Adrenal gland (tissue), 12 donors: ENCODE measurements around the gene KDM4D. TPM values are rescaled to one million over a fixed set of nuclear protein-coding genes. Genes with fewer than 3 reads are reported as not detected.

ENCODE experiments used
- DNase-seq, 7 donors: peaks; one replicate each; pipeline ENCODE4 v3.0.0-alpha.2; 2019 to 2020
- H3K27ac ChIP-seq, 5 donors: fragments of 200-600 bp; sonication (generic) in 4 of 5; 1 replicate in 3 of 5; 2 replicates in 2 of 5; pipeline versions ENCODE4 v1.5.1 to v1.8.0; 2016 to 2020; ENCODE audit warnings: mild to moderate bottlenecking in 1 of 5
- H3K27me3 ChIP-seq: fragments of 200-600 bp; 2 replicates; pipeline ENCODE4 v1.8.0; 2021
- H3K36me3 ChIP-seq, 2 donors: fragments of 200-600 bp; replicated peaks in 1 of 2; 1 replicate in 1 of 2; 2 replicates in 1 of 2; pipeline versions ENCODE4 v1.5.1 to v1.8.0; 2018 to 2022
- H3K4me1 ChIP-seq, 2 donors: fragments of 200-600 bp; replicated peaks in 1 of 2; 1 replicate in 1 of 2; 2 replicates in 1 of 2; pipeline versions ENCODE4 v1.5.1 to v1.8.0; 2018 to 2021
- H3K4me3 ChIP-seq, 4 donors: fragments of 200-600 bp; sonication (generic) in 3 of 4; one replicate each; pipeline ENCODE4 v1.5.1; 2016 to 2018
- H3K9me3 ChIP-seq, 3 donors: fragments of 200-600 bp; sonication (generic) in 1 of 3; replicated peaks in 1 of 3; 1 replicate in 2 of 3; 2 replicates in 1 of 3; pipeline versions ENCODE4 v1.5.1 to v1.8.0; 2016 to 2021
- CTCF ChIP-seq, 6 experiments: fragments of 450-650 bp in 4 of 6; fragments of 200-600 bp in 2 of 6; sonication (generic) in 1 of 6; IDR thresholded peaks; 1 replicate in 5 of 6; 2 replicates in 1 of 6; pipeline versions ENCODE4 v1.5.1 to v1.8.0; 2016 to 2021; ENCODE audit warnings: antibody characterized with exemption in 6 of 6, mild to moderate bottlenecking in 2 of 6, moderate library complexity in 1 of 6
- POLR2A ChIP-seq, 2 donors: fragments of 450-650 bp; IDR thresholded peaks; one replicate each; pipeline ENCODE4 v1.6.1; 2017; ENCODE audit warnings: antibody characterized with exemption in 2 of 2, mild to moderate bottlenecking in 2 of 2, moderate library complexity in 1 of 2
- WGBS, 4 donors: extraction: QIAGEN DNeasy Blood & Tissue Kit in 2 of 4; methylation state at CpG; one replicate each; pipeline versions ENCODE4 v1.1.5 to v1.1.7; 2013 to 2017; 5-methylcytosine and 5-hydroxymethylcytosine counted together
- intact Hi-C, 2 donors: fragments of 100-400 bp; cut with DNase I; formaldehyde crosslinking; loops; one replicate each; pipeline versions ENCODE4 v1.14.1 to v1.15.0; 2022 to 2023
- polyA plus RNA-seq, 3 donors: library from polyadenylated mRNA; stranded (reverse); fragments of 200-250 nt in 2 of 3; fragments of 350-450 nt in 1 of 3; fragmentation: Illumina TruSeq in 1 of 3; extraction: RNeasy Lipid Tissue Mini Kit (QIAGEN cat#74804) in 1 of 3; gene quantifications; one replicate each; pipeline ENCODE4 v1.2.3, GENCODE V29; 2013 to 2014
- total RNA-seq, 9 donors: library from RNA; depleted of rRNA in 4 of 9; stranded (reverse); fragments of >200 nt in 4 of 9; fragments of 120-200 nt in 1 of 9; fragmentation: NEBNext Ultra II Directional in 1 of 9; extraction: Animal tissue kit (Norgen Biotek cat#: 25700) in 1 of 9; gene quantifications; one replicate each; pipeline versions ENCODE4 v1.1.0 to v1.2.4, GENCODE V29; 2013 to 2023
- donor health status: healthy with polysubstance abuse.
- donor health status: Bipolar disorder and iron deficiency.
- donor health status: DM: yes; HTN: yes; CAD: no.
- donor health status: DM: no; HTN: no; CAD: no.
- donor health status: DM: no; HTN: no; CAD: no.
- donor health status: DM: yes; HTN: yes; CAD: no.

KDM4D gene
- total and polyA plus RNA-seq, 12 donors = 0.40 to 2.4 (median 1.2) TPM

- Histone ChIP-seq H3K4me1 (no peaks in the 10 kb centered on the region), H3K4me3 (no peak overlapping the region), H3K36me3 (no peaks in the 10 kb centered on the region), H3K27me3 (peaks cover under 1% of the 10 kb centered on the region), H3K27ac (no peak overlapping the region), H3K9me3 (no peaks in the 10 kb centered on the region)
- 64 to 90% (median 73%) methylated on average over 3 of the region's 3 CpGs; no CpG with 5 or more reads in 1 of the 4 donors for WGBS, 4 donors
- intact Hi-C loops = no loop called here
- TF ChIP-seq POLR2A (IDR thresholded peaks at IDR 0.05) = no peak
- no peak for TF ChIP-seq CTCF (IDR thresholded peaks at IDR 0.05)
- DNase-seq = no peak
These were observed 69.4 kb downstream of the KDM4D start for GRCh38 chr11:95042906-95043305.

DNA sequence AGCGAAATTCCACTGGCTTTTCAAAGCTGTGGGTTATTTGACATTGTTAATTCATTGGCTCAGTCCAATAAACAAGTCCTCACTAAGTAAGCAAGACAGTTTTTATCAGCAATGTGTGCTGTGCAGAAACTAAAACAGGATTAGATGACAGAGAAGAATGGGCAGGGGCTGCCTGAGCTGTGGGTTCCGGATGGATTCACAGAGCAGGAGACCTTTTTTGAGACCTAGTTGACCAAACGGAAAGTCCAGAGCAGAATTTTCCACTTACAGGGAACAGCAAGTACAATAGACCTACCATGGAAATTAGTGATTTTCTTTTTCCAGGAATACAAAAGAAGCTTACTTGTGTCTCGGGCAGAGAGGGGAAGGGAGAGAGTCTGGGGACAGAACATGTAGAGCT lies 70.5 kb downstream of the KDM4D start:
- H3K4me1 ChIP-seq = no peaks in the 10 kb centered on the region
- no peak for DNase-seq
- no peaks in the 10 kb centered on the region for H3K36me3 ChIP-seq
- no peak overlapping the region for H3K4me3 ChIP-seq
- H3K27me3 ChIP-seq = no peaks in the 10 kb centered on the region
- H3K27ac ChIP-seq = no peak overlapping the region
- H3K9me3 ChIP-seq = no peaks in the 10 kb centered on the region
- TF ChIP-seq POLR2A (IDR thresholded peaks at IDR 0.05) (no peak), CTCF (IDR thresholded peaks at IDR 0.05) (no peak)
- intact Hi-C loops = no loop called here
- WGBS, 4 donors = 63 to 75% (median 73%) methylated on average over 4 of the region's 4 CpGs

- DNase-seq = no peak
- no peak overlapping the region for H3K4me3 ChIP-seq
- TF ChIP-seq CTCF (IDR thresholded peaks at IDR 0.05) = no peak
- no peaks in the 10 kb centered on the region for H3K27me3 ChIP-seq
- no peak overlapping the region for H3K27ac ChIP-seq
- intact Hi-C loops = no loop called here
- H3K9me3 ChIP-seq = no peaks in the 10 kb centered on the region
- H3K36me3 ChIP-seq = no peaks in the 10 kb centered on the region
- no peaks in the 10 kb centered on the region for H3K4me1 ChIP-seq
These were observed 72.3 kb downstream of the KDM4D start for GRCh38 chr11:95045812-95046211.

Other genes starting within 250 kb of the KDM4D start
- gene AMOTL1, start 205.4 kb upstream of the KDM4D start, total RNA-seq = 10 to 100 TPM; 15.6 to 26.7 (median 20.8) TPM
- gene AMOTL1, start 205.4 kb upstream of the KDM4D start, polyA plus RNA-seq = 10 to 100 TPM in 1 of 3 donors, 1 to 10 TPM in 2; 3.0 to 11.9 (median 6.6) TPM
- gene CWC15, start 153 bp upstream of the KDM4D start, total RNA-seq = 100 to 1,000 TPM in 1 of 9 donors, 10 to 100 TPM in 8; 21.6 to 127 (median 54.1) TPM
- gene CWC15, start 153 bp upstream of the KDM4D start, polyA plus RNA-seq = 100 to 1,000 TPM in 2 of 3 donors, 10 to 100 TPM in 1; 80.7 to 218 (median 162) TPM
- gene KDM4E, start 51.5 kb downstream of the KDM4D start, total RNA-seq = not detected
- gene KDM4E, start 51.5 kb downstream of the KDM4D start, polyA plus RNA-seq = not detected
- not detected for gene KDM4F, start 75.7 kb downstream of the KDM4D start, total RNA-seq
- not detected for gene KDM4F, start 75.7 kb downstream of the KDM4D start, polyA plus RNA-seq
- gene SRSF8, start 93.2 kb downstream of the KDM4D start, total RNA-seq = 10 to 100 TPM; 20.0 to 60.4 (median 36.4) TPM
- 10 to 100 TPM; 44.8 to 58.8 (median 54.1) TPM for gene SRSF8, start 93.2 kb downstream of the KDM4D start, polyA plus RNA-seq
- 10 to 100 TPM; 17.6 to 61.6 (median 33.2) TPM for gene ENDOD1, start 116.1 kb downstream of the KDM4D start, total RNA-seq
- gene ENDOD1, start 116.1 kb downstream of the KDM4D start, polyA plus RNA-seq = 10 to 100 TPM in 1 of 3 donors, 1 to 10 TPM in 2; 6.1 to 33.1 (median 6.6) TPM